ENCODE measurements around the gene KRTAP4-16. TPM values are rescaled to one million over a fixed set of nuclear protein-coding genes. Genes with fewer than 3 reads are reported as not detected.
"Not testable (repeated sequence)": the region's sequence is repeated elsewhere in the genome, so short reads cannot be mapped to it uniquely, and the experiment has no call there.

Gene KRTAP4-16
- total RNA-seq, 2 experiments from 2014 or later = not detected

DNA sequence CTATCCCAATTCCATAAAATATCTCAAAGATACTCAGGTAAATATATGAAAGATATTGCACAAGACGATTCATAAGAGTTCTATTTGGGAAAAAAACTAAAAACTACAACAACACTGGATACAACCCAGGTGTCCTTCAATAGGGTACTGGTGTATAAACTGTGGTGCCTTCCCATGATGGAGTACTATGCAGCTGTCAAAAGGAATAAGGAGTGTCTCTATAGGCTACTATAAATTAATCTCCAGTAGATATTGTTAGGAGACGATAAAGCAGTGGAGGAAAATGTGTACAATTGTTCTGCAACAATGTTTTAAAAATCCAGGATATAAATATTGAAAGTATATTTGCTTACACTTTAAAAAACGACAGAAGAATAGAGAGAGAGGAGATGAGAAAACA lies 24.4 kb upstream of the KRTAP4-16 start:
- Mint-ChIP-seq H3K4me3 (no peak overlapping the region), H3K27me3 (no peaks in the 10 kb centered on the region), H3K4me1 (peaks cover 31% of the 10 kb centered on the region), H3K36me3 (peaks cover 4% of the 10 kb centered on the region), H3K27ac (no peak overlapping the region), H3K9me3 (peaks cover 19% of the 10 kb centered on the region)
- DNase-seq = no peak

DNA sequence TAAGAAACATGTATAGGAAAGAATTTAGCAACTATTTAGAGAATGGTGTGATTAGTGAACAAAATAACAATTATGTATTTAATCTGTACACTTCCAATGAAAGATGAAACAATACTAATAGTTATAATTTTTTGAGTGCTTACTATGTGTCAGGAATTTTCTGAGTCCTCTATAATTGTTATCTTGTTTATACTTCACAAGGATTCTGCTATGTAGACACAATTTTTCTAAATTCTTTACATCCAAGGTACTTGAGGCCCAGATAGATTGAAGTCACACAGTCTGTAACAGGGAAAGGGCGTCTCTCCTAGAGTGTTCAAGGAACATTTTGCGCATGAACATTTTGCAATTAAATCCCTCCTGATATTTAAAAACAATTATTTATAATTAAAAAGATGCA lies 23.1 kb upstream of the KRTAP4-16 start:
- Mint-ChIP-seq H3K27me3 (no peaks in the 10 kb centered on the region), H3K4me1 (peaks cover 36% of the 10 kb centered on the region), H3K9me3 (peaks cover 19% of the 10 kb centered on the region), H3K36me3 (peaks cover 7% of the 10 kb centered on the region), H3K27ac (no peak overlapping the region), H3K4me3 (no peak overlapping the region)
- no peak for DNase-seq

DNA sequence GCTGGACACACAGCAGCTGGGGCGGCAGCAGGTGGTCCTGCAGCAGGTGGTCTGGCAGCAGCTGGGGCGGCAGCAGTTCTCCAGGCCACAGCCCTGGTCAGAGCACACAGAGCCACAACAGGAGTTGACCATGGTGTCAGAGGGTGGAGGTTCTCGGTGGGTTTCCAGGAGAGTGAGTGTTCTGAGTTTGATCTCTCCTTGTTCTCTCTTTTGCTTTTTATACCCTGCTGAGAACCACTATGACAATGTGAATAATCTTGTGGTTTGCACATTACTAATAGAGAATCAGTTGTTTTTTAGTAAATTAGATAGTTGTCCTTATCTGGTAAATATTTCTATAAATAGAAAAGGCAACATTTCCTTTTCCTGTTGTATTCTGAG lies 22.0 kb upstream of the KRTAP4-16 start, which contains the start of gene KRTAP4-12:
Gene KRTAP4-12 (minus strand): TSS at position 192 of the 381 bp plus-strand sequence. CDS start 60 bp downstream, at position 132.
- peak within 1 kb of the TSS; percentile 4 for H3K27ac Mint-ChIP-seq
- peaks cover 16% of the 10 kb centered on the region for H3K9me3 Mint-ChIP-seq
- not testable (repeated sequence) for DNase-seq, H3K36me3 Mint-ChIP-seq, H3K27me3 Mint-ChIP-seq, H3K4me3 Mint-ChIP-seq
- peaks cover 37% of the 10 kb centered on the region for H3K4me1 Mint-ChIP-seq

DNA sequence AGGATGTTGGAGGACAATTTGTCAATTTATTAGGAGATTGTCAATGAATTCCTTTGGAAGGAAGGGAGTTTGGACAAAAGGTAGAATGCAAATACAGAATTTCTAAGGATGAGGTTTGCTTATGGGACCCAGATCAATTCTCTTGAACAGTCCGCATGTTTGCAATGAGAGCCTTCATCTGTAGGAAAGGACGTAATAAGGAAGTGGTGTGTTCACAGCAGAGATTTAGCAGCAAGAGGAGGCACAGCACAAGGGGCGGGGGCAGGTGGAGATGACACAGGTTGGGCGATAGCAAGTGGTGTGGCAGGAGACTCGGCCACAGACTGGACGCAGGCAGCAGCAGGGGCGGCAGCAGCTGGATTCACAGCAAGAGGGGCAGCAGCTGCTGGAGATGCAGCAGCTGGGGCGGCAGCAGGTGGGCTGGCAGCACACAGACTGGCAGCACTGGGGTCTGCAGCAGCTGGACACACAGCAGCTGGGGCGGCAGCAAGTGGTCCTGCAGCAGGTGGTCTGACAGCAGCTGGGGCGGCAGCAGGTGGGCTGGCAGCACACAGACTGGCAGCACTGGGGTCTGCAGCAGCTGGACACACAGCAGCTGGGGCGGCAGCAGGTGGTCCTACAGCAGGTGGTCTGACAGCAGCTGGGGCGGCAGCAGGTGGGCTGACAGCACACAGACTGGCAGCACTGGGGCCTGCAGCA lies 21.4 kb upstream of the KRTAP4-16 start:
- Mint-ChIP-seq H3K9me3 (peaks cover 12% of the 10 kb centered on the region), H3K27ac (peak overlapping the region; percentile 4), H3K4me1 (peaks cover 40% of the 10 kb centered on the region)
- H3K36me3 Mint-ChIP-seq, DNase-seq, H3K27me3 Mint-ChIP-seq, H3K4me3 Mint-ChIP-seq: not testable (repeated sequence)

DNA sequence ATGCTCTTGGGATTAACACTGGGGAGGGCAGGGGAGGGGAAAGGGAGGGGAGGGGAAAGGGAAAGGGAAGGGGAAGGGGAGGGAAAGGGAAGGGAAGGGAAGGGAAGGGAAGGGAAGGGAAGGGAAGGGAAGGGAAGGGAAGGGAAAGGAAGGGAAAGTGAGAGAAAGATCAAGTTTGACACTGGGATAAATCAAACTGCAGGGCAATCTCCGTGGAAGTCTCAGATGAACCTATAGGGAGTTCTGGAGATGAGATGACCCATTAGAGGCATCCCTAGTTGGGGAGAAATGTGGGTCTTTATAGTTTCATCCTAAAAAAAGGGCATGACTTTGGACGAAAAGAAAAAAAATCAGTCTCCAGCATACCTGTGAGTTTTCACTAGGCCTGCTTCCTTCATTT lies 19.7 kb upstream of the KRTAP4-16 start:
- Mint-ChIP-seq H3K4me1 (peaks cover 40% of the 10 kb centered on the region), H3K36me3 (peaks cover 7% of the 10 kb centered on the region), H3K27me3 (no peaks in the 10 kb centered on the region)

DNA sequence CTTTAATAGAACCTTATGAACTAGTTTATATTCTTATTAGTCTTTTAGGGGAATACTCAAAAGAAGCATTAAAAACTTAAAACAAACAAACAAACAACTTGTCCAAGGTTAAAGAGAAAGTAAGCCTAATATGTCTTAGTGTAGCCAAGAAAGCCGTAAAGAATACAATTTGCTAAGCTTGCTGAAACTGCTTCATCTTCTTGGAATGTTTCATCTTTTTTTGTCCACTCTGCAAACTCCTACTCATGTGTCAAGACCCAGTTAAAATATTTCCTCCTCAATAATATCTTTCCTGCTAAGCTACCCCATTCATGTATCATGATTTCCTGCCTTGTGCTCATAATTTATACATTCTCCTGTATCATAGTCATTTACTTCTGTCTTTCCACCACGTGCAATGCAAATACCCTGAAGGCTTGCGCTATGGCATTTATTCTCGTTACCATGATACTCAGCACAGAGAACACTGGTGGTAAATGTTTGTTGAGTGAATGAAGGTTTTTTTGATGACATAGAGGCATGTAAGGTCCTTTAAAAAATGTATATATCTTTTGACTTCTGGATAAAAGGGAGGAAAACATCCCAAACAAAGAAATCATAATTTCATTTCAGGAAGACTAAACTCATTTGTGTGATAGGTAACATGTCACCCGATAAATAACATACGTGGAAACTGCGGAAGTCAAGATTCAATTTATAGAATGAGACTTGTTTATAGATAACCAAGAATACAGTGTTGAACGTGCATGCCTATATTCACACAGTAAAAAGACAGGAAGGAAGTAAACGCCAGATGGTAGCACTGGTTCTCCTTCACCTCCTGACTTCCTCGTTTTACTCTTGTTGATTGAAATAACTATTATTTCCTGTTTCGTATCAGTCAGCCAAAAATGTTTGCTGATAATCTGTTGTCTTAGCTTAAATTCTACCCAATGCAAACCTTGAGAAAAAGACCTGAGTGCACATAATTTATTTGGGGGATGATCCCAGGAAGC lies 18.0 kb upstream of the KRTAP4-16 start:
- H3K4me3 Mint-ChIP-seq, H3K9me3 Mint-ChIP-seq, DNase-seq: not testable (repeated sequence)

More for the DNA sequence above, 19.7 kb upstream of the KRTAP4-16 start:
- Mint-ChIP-seq H3K9me3 (peaks cover 12% of the 10 kb centered on the region), H3K4me3 (no peak overlapping the region), H3K27ac (no peak overlapping the region)
- no peak for DNase-seq

DNA sequence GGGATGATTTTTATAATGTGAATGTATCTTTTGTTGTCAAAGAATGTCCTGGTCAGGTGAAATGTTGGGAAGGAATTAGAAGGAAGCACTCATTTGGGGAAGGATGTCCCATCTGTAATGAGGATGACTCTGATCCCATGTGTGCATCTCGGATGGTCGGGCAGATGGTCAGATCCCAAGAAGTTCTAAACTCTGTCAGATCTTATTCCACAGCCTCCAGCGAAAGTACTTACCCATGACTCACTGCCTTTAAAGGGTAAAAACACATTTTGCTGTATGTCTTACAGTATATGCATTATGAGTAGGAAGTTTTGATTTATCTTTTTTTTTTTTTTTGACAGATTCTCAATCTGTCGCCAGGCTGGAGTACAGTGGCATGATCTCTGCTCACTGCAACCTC lies 16.7 kb upstream of the KRTAP4-16 start:
- peaks cover 6% of the 10 kb centered on the region for H3K9me3 Mint-ChIP-seq
- peaks cover 7% of the 10 kb centered on the region for H3K36me3 Mint-ChIP-seq
- no peak for DNase-seq
- no peak overlapping the region for H3K27ac Mint-ChIP-seq
- peaks cover 23% of the 10 kb centered on the region for H3K4me1 Mint-ChIP-seq
- no peak overlapping the region for H3K4me3 Mint-ChIP-seq
- no peaks in the 10 kb centered on the region for H3K27me3 Mint-ChIP-seq

More for the DNA sequence above, 18.0 kb upstream of the KRTAP4-16 start:
- not testable (repeated sequence) for H3K36me3 Mint-ChIP-seq, H3K27me3 Mint-ChIP-seq
- Mint-ChIP-seq H3K27ac (peak overlapping the region; percentile 68), H3K4me1 (peaks cover 33% of the 10 kb centered on the region)

DNA sequence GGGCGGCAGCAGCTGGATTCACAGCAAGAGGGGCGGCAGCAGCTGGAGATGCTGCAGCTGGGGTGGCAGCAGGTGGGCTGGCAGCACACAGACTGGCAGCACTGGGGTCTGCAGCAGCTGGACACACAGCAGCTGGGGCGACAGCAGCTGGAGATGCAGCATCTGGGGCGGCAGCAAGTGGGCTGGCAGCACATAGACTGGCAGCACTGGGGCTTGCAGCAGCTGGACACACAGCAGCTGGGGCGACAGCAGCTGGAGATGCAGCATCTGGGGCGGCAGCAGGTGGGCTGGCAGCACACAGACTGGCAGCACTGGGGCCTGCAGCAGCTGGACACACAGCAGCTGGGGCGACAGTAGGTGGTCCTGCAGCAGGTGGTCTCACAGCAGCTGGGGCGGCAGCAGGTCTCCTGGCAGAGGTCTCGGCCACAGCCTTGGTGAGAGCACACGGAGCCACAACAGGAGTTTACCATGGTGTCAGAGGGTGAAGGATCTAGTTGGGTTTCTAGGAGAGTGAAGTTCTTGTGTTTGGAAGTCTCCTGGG lies 15.9 kb upstream of the KRTAP4-16 start, which contains the start of gene KRTAP4-11:
Gene KRTAP4-11 (minus strand): TSS at position 528 of the 541 bp plus-strand sequence. CDS start 58 bp downstream, at position 470.
- H3K36me3 Mint-ChIP-seq, H3K9me3 Mint-ChIP-seq, H3K27ac Mint-ChIP-seq, H3K4me3 Mint-ChIP-seq, H3K27me3 Mint-ChIP-seq, DNase-seq: not testable (repeated sequence)
- peaks cover 18% of the 10 kb centered on the region for H3K4me1 Mint-ChIP-seq

DNA sequence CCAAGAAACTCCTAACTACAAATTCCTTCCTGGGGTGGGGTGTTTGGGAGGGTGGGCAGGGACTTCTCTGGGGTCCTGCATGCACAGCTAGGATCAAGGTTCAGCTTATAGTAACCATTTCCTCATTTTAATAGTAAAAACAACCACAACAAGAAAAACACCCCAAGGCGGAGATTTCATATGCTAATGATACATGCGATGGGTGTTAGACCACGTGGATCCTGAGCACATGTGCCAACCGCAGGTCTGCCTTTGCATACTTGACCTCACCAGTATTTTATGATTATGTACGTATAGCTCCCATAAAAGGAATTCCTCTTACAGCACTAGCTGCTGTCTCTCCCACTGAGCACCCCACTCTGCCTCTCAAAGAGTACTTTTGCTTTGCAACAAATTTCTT lies 14.3 kb upstream of the KRTAP4-16 start:
- no peak overlapping the region for H3K27ac Mint-ChIP-seq
- H3K9me3 Mint-ChIP-seq = peaks cover 5% of the 10 kb centered on the region
- peaks cover 3% of the 10 kb centered on the region for H3K36me3 Mint-ChIP-seq
- H3K4me3 Mint-ChIP-seq = no peak overlapping the region
- peaks cover 18% of the 10 kb centered on the region for H3K4me1 Mint-ChIP-seq
- no peak for DNase-seq
- no peaks in the 10 kb centered on the region for H3K27me3 Mint-ChIP-seq

DNA sequence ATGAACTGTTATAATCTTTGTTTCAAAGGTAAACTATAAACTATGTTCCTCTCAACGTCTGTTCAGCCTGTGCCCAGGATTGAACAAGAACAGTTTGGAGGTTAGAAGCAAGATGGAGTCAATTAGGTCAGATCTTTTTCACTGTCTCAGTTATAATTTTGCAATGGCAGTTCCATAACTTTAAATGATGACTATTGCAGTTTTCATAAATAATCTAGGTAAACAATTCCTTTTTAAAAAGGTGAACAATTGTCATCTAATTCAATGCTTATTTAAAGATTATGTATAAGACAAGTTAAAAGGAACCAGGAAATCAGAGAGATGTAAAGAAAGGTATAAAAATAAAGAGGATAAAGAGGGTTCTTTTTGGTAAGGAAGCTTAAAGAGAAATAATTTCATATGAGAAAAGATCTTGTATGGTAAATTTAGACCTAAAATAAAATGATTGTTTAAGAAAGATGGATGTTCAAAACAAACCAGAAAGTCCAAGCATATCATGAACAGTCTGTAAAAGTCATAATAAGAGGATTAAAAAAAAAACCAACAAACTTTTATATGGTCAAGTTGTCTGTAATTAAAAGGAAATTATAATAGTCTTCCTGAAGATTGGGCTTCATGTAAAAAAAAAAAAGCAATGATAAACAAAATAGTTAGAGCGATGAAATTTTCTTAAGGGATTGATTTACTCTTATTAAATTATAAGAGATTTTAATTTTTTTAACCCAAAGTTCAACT lies 9.3 kb upstream of the KRTAP4-16 start:
- H3K4me1 Mint-ChIP-seq = peaks cover 13% of the 10 kb centered on the region
- no peak overlapping the region for H3K4me3 Mint-ChIP-seq
- H3K9me3 Mint-ChIP-seq = peaks cover 7% of the 10 kb centered on the region
- H3K36me3 Mint-ChIP-seq = no peaks in the 10 kb centered on the region
- no peak for DNase-seq
- H3K27ac Mint-ChIP-seq = no peak overlapping the region
- H3K27me3 Mint-ChIP-seq = no peaks in the 10 kb centered on the region

DNA sequence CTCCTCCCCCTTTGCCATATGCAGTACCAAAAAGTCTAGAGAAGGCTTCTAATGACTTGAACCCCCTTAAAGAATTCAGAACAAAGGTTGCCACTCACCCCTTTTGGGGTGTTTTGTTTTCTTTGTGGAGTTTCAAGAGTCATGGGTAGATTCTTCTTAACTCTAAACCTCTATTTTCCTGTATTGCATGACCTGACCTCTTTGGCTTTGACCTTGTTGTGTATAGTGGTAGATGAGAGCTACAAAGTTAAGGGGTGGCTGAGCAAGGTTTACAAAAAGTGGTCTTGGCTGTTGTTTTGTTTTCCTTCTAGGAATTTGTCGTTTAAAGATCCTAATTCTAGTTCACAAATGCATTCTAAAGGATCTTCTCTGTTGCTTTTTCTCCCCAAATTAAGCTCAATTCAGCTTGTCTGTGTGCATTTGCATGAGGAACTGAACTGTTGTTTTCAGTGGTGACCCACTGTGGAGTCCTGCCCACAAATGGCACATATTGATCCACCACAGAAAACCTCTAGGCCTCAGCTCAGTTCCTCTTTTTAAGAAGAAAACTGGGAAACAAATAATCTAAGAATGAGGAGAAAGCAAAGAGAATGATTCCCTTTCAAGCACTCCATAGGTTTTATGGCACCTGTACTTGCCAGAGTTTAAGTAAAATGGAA lies 6.8 kb upstream of the KRTAP4-16 start:
- peaks cover 13% of the 10 kb centered on the region for H3K4me1 Mint-ChIP-seq
- H3K9me3 Mint-ChIP-seq, H3K27ac Mint-ChIP-seq, H3K4me3 Mint-ChIP-seq, H3K36me3 Mint-ChIP-seq, H3K27me3 Mint-ChIP-seq, DNase-seq: not testable (repeated sequence)

DNA sequence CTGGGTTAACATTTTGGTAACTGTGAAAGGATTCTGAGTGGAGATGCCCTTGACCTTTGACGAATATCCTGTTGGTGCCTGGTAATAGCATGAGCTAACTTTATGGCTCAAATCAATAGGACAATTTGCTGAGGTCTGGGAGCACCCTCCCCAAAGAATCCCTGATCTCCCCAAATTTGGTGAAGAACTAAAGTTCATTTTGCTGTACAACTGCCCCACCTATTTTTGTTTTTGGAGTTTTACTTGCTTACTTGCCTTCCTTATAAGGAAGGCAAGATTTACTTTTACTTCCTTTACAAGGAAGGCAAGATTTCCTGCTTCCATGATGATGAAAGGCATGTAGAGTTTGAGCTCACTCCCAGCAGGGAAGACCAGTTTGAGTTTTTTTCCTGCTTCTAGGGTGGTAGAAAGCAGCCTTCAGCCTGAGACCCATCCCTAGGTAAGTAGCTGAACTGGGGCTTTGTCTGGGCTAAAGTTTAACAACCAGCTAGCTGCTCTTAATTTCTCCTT lies 6.0 kb upstream of the KRTAP4-16 start:
- H3K4me3 Mint-ChIP-seq = no peak overlapping the region
- peaks cover 7% of the 10 kb centered on the region for H3K9me3 Mint-ChIP-seq

DNA sequence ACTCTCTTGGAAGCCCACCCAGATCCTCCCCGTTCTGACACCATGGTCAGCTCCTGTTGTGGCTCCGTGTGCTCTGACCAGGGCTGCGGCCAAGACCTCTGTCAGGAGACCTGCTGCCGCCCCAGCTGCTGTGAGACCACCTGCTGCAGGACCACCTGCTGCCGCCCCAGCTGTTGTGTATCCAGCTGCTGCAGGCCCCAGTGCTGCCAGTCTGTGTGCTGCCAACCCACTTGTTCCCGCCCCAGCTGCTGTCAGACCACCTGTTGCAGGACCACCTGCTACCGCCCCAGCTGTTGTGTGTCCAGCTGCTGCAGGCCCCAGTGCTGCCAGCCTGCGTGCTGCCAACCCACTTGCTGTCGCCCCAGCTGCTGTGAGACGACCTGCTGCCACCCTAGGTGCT lies 3.3 kb upstream of the KRTAP4-16 start, which contains the start of gene KRTAP4-9:
Gene KRTAP4-9 (plus strand): TSS at position 43 of the 400 bp plus-strand sequence. CDS start 0 bp downstream, at position 43.
- not testable (repeated sequence) for DNase-seq, H3K4me3 Mint-ChIP-seq, H3K27ac Mint-ChIP-seq, H3K9me3 Mint-ChIP-seq, H3K36me3 Mint-ChIP-seq, H3K27me3 Mint-ChIP-seq
- H3K4me1 Mint-ChIP-seq = peaks cover 14% of the 10 kb centered on the region

More for the DNA sequence above, 6.0 kb upstream of the KRTAP4-16 start:
- H3K27ac Mint-ChIP-seq = no peak overlapping the region
- DNase-seq = no peak
- H3K4me1 Mint-ChIP-seq = peaks cover 13% of the 10 kb centered on the region
- peaks cover 3% of the 10 kb centered on the region for H3K27me3 Mint-ChIP-seq
- H3K36me3 Mint-ChIP-seq = no peaks in the 10 kb centered on the region
